ENCODE data around the gene SNX7. TPM values are rescaled to one million over a fixed set of nuclear protein-coding genes. Genes with fewer than 3 reads are reported as not detected.

Gene SNX7
- total and polyA plus RNA-seq, 2 donors (not counting 3 experiments of a cell fraction or from before 2014, with no cell fraction given) = 22.4 to 37.9 TPM

GRCh38 chr1:98763488-98764150 is 102.1 kb downstream of the SNX7 start:
- BruUV-seq (replicated peaks) = no TSS peak
- intact Hi-C loops (cut with micrococcal nuclease) (no loop called here), dilution Hi-C loops (cut with MboI; ENCODE audit: extremely low pct_ligation_motif_present, low sequenced_read_pairs) (no loop called here)
- FAIRE-seq (no peak), DNase-seq (ENCODE audit: low read depth, low spot score) (no peak)
- H3K9me3 ChIP-seq (replicated peaks; ENCODE audit: control insufficient read depth, insufficient read depth, low read length) = no peaks in the 10 kb centered on the region
- no peak overlapping the region for H2AFZ ChIP-seq (ENCODE audit: low read depth, low read length)
- no peaks in the 10 kb centered on the region for H3K27me3 ChIP-seq (ENCODE audit: control insufficient read depth in 2 of 2, insufficient read depth in 2 of 2, low read length in 2 of 2)
- POLR2A ChIA-PET = no interaction called here
- H3K9me1 ChIP-seq (replicated peaks; ENCODE audit: control insufficient read depth, extremely low read depth, insufficient read depth, low read length) = no peaks in the 10 kb centered on the region
- CTCF ChIA-PET = interaction anchor here (1.4 kb wide), 2 partner anchors 14 to 29 kb away, joined by 3 to 5 read pairs; no protein-coding TSS in a partner anchor
- no peaks in the 10 kb centered on the region for H4K20me1 ChIP-seq (replicated peaks; ENCODE audit: control insufficient read depth, extremely low read depth, insufficient read depth, low read length)
- H3K79me2 ChIP-seq (ENCODE audit: control insufficient read depth, insufficient read depth, low read length) = no peaks in the 10 kb centered on the region
- TF ChIP-seq MAX (IDR thresholded peaks at IDR 0.05; ENCODE audit: insufficient read depth, insufficient read length) = no peak
- TF ChIP-seq FOS (IDR thresholded peaks at IDR 0.05; ENCODE audit: borderline replicate concordance, insufficient read depth, low read length) = no peak
- TF ChIP-seq EZH2 (IDR thresholded peaks at IDR 0.05; ENCODE audit: borderline replicate concordance, low read depth, low read length, severe bottlenecking) = no peak
- TF ChIP-seq POLR2A (IDR thresholded peaks at IDR 0.05; ENCODE audit: low read depth, low read length) = no peak
- no peak for TF ChIP-seq POLR2AphosphoS5 (IDR thresholded peaks at IDR 0.05; ENCODE audit: insufficient read depth, low read depth, low read length)
- no peak for TF ChIP-seq CTCF (IDR thresholded peaks at IDR 0.05; ENCODE audit: extremely low read depth in 1 of 2, insufficient read depth in 1 of 2, low read depth in 1 of 2, low read length in 2 of 2)
- no peak for TF ChIP-seq MYC (IDR thresholded peaks at IDR 0.05; ENCODE audit: low read depth, low read length)
- H3K9ac ChIP-seq (replicated peaks; ENCODE audit: extremely low read depth, insufficient read depth, low read length) = no peak overlapping the region
- no peaks in the 10 kb centered on the region for H3K36me3 ChIP-seq (ENCODE audit: control insufficient read depth in 2 of 2, extremely low read depth in 1 of 2, insufficient read depth in 2 of 2, low read length in 2 of 2)
- H3K4me3 ChIP-seq (replicated peaks in 1 of 3; ENCODE audit: insufficient read depth in 1 of 3, low read depth in 1 of 3, low read length in 3 of 3) = no peak overlapping the region
- no peaks in the 10 kb centered on the region for H3K4me1 ChIP-seq (ENCODE audit: control insufficient read depth, extremely low read depth, insufficient read depth, low read length)
- H3K4me2 ChIP-seq (ENCODE audit: insufficient read depth, low read length) = no peak overlapping the region
- H3K27ac ChIP-seq (ENCODE audit: insufficient read depth, low read depth, low read length) = no peak overlapping the region
